Upper lobe of left lung (tissue), 6 donors: Measurements from ENCODE around the gene C2orf81. TPM values are rescaled to one million over a fixed set of nuclear protein-coding genes. Genes with fewer than 3 reads are reported as not detected.
"Not testable (repeated sequence)": the region's sequence is repeated elsewhere in the genome, so short reads cannot be mapped to it uniquely, and the experiment has no call there.

ENCODE experiments used
- ATAC-seq, 2 donors: fragments of 200-7000 bp; cut with Tn5 transposase; one replicate each; pipeline ENCODE4 v1.9.1; 2022; ENCODE audit warnings: mild to moderate bottlenecking in 2 of 2, moderate library complexity in 2 of 2; ENCODE audit not compliant: low FRiP score in 2 of 2
- DNase-seq, 2 donors: peaks; one replicate each; pipeline ENCODE4 v3.0.0-alpha.2; 2019 to 2020
- H3K27ac ChIP-seq, 4 donors: fragments of 200-600 bp; sonication (generic); one replicate each; pipeline ENCODE4 v1.5.1; 2016 to 2019
- H3K27me3 ChIP-seq, 4 donors: fragments of 200-600 bp; sonication (generic); one replicate each; pipeline ENCODE4 v1.5.1; 2017 to 2019
- H3K36me3 ChIP-seq, 4 donors: fragments of 200-600 bp; sonication (generic); one replicate each; pipeline ENCODE4 v1.5.1; 2016 to 2019
- H3K4me1 ChIP-seq, 4 donors: fragments of 200-600 bp; sonication (generic); one replicate each; pipeline ENCODE4 v1.5.1; 2018 to 2019
- H3K4me3 ChIP-seq, 4 donors: fragments of 200-600 bp; sonication (generic); one replicate each; pipeline ENCODE4 v1.5.1; 2017 to 2019; ENCODE audit warnings: mild to moderate bottlenecking in 2 of 4, moderate library complexity in 1 of 4
- H3K9me3 ChIP-seq, 4 donors: fragments of 200-600 bp; sonication (generic); one replicate each; pipeline ENCODE4 v1.5.1; 2018 to 2019
- EP300 ChIP-seq, 4 donors: sonication (generic); formaldehyde crosslinking; IDR thresholded peaks; one replicate each; pipeline ENCODE4 v1.5.1; 2017; ENCODE audit warnings: antibody characterized with exemption in 4 of 4, control low read depth in 2 of 4
- POLR2A ChIP-seq, 4 donors: fragments of 450-650 bp; IDR thresholded peaks; one replicate each; pipeline ENCODE4 v1.5.1; 2016 to 2017; ENCODE audit warnings: antibody characterized with exemption in 4 of 4, mild to moderate bottlenecking in 2 of 4
- POLR2AphosphoS5 ChIP-seq, 2 donors: sonication (generic); formaldehyde crosslinking; IDR thresholded peaks; one replicate each; pipeline ENCODE4 v1.5.1; 2017; ENCODE audit warnings: antibody characterized with exemption in 2 of 2
- WGBS, 2 donors: methylation state at CpG; one replicate each; pipeline ENCODE4 v1.1.5; 2017 to 2018; 5-methylcytosine and 5-hydroxymethylcytosine counted together
- total RNA-seq, 6 donors: library from RNA; depleted of rRNA in 4 of 6; stranded (reverse); fragments of >200 nt in 4 of 6; gene quantifications; one replicate each; pipeline versions ENCODE4 v1.1.0 to v1.2.1, GENCODE V29; 2016 to 2021
- TF ChIP-seq, protein P1 (sequence below), 6 experiments: fragments of 450-650 bp in 4 of 6; fragments of 200-600 bp in 2 of 6; sonication (generic) in 2 of 6; IDR thresholded peaks; one replicate each; pipeline ENCODE4 v1.5.1; 2016 to 2019; ENCODE audit warnings: antibody characterized with exemption in 6 of 6
- donor health status: DM: no; HTN: no; CAD: no; lungs with moderate emphysema.
- donor health status: DM: no; HTN: yes; CAD: no; lungs with severe emphysema.

C2orf81 gene
- total RNA-seq, 6 donors from 2014 or later: 2.6 to 12.3 (median 5.7) TPM

GRCh38 chr2:74426181-74426758, 4.9 kb upstream of the C2orf81 start:
- Histone ChIP-seq H3K9me3 (no peaks in the 10 kb centered on the region), H3K36me3 (peaks cover 3 to 63% (median 37%) of the 10 kb centered on the region in 4 donors), H3K4me3 (no peak overlapping the region), H3K4me1 (peaks cover 3 to 11% (median 8%) of the 10 kb centered on the region in 4 donors), H3K27ac (no peak overlapping the region), H3K27me3 (no peaks in the 10 kb centered on the region)
- WGBS, 2 donors: 89 to 94% methylated on average over 8 to 14 of the region's 14 CpGs
- TF ChIP-seq, protein P1, sequence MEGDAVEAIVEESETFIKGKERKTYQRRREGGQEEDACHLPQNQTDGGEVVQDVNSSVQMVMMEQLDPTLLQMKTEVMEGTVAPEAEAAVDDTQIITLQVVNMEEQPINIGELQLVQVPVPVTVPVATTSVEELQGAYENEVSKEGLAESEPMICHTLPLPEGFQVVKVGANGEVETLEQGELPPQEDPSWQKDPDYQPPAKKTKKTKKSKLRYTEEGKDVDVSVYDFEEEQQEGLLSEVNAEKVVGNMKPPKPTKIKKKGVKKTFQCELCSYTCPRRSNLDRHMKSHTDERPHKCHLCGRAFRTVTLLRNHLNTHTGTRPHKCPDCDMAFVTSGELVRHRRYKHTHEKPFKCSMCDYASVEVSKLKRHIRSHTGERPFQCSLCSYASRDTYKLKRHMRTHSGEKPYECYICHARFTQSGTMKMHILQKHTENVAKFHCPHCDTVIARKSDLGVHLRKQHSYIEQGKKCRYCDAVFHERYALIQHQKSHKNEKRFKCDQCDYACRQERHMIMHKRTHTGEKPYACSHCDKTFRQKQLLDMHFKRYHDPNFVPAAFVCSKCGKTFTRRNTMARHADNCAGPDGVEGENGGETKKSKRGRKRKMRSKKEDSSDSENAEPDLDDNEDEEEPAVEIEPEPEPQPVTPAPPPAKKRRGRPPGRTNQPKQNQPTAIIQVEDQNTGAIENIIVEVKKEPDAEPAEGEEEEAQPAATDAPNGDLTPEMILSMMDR (IDR thresholded peaks at IDR 0.05): no peak
- TF ChIP-seq POLR2AphosphoS5 (IDR thresholded peaks at IDR 0.05) (no peak), EP300 (IDR thresholded peaks at IDR 0.05) (no peak), POLR2A (IDR thresholded peaks at IDR 0.05) (no peak)
- DNase-seq (peak in 1 of 2 donors; percentile 42), ATAC-seq (no peak)

DNA sequence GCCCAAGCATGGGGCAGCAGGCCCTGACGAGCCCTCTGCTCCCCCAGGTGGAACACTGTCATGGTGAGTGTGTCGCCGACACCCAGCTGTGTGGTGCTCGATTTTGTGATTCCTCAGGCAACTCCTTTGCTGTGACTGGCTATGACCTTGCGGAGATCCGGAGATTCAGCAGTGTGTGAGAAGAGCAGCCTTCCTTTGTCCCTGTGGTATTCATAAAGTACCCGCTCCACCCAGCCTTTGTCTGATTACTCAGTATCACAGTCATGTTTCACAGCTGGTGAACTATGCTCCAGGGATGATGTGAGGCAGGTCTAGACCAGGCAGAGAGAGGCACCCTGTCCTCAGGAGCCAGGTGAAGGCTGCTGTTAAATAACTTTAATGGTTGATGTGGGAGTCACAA, 4.1 kb upstream of the C2orf81 start:
- TF ChIP-seq POLR2AphosphoS5 (IDR thresholded peaks at IDR 0.05) (no peak), POLR2A (IDR thresholded peaks at IDR 0.05) (no peak)
- no peak for DNase-seq
- H3K4me3 ChIP-seq: no peak overlapping the region
- H3K9me3 ChIP-seq: no peaks in the 10 kb centered on the region
- H3K4me1 ChIP-seq: peaks cover 6 to 15% (median 12%) of the 10 kb centered on the region in 4 donors
- ATAC-seq: no peak
- WGBS, 2 donors: 88 to 89% methylated on average over 5 to 7 of the region's 7 CpGs
- H3K27me3 ChIP-seq: no peaks in the 10 kb centered on the region
- peaks cover 3 to 56% (median 31%) of the 10 kb centered on the region in 4 donors for H3K36me3 ChIP-seq
- no peak overlapping the region for H3K27ac ChIP-seq

GRCh38 chr2:74424995-74425406, 3.6 kb upstream of the C2orf81 start:
- DNase-seq (no peak), ATAC-seq (no peak)
- WGBS, 2 donors: 71 to 85% methylated on average over 1 to 5 of the region's 5 CpGs
- Histone ChIP-seq H3K27me3 (no peaks in the 10 kb centered on the region), H3K4me3 (no peak overlapping the region), H3K9me3 (no peaks in the 10 kb centered on the region), H3K27ac (no peak overlapping the region), H3K36me3 (peaks cover 3 to 50% (median 27%) of the 10 kb centered on the region in 4 donors), H3K4me1 (peaks cover 6 to 15% (median 12%) of the 10 kb centered on the region in 4 donors)
- no peak for TF ChIP-seq POLR2AphosphoS5 (IDR thresholded peaks at IDR 0.05)

DNA sequence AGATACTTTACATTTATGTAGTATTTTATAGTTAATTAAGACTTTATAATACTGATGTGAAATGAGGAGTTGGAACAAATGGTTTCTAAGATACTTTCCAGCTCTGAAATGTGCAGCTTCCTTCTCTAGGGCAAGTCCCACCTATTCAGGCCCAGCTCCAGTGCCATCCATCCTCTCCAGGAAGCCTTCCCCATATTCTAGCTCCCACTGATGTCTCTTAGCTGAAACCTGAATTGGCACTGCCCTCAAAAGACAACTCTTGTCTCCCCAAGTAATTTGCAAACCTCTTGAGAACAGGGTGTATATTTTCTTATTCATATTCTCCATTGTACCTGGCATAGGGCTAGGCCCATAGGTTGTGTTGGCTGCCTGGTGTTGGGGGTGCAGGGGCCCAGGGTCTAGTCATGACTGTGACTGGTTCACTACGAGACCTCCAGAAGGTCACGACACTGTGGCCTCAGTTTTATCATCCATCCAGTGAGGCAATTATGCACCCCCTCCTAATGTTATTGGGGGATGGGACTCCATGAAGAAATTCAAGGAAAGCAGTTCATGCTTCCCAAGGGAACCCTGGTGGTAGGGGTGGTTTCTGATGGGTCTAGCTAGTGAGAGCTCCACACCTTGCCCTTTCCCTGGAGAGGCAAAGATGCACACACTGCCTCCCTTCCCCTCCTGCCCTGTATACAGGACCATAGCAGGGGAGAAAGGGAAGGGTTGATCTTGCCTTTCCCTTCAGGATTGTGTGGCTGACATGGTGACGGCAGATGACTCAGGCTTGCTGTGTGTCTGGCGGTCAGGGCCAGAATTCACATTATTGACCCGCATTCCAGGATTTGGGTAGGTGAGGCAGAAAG, 2.9 kb upstream of the C2orf81 start:
- TF ChIP-seq, protein P1 (IDR thresholded peaks at IDR 0.05): no peak
- no peak for TF ChIP-seq POLR2A (IDR thresholded peaks at IDR 0.05)
- TF ChIP-seq POLR2AphosphoS5 (IDR thresholded peaks at IDR 0.05): no peak
- TF ChIP-seq EP300 (IDR thresholded peaks at IDR 0.05): no peak
- Histone ChIP-seq H3K27ac (no peak overlapping the region), H3K27me3 (no peaks in the 10 kb centered on the region), H3K4me3 (no peak overlapping the region), H3K4me1 (peaks cover 6 to 15% (median 12%) of the 10 kb centered on the region in 4 donors), H3K9me3 (no peaks in the 10 kb centered on the region), H3K36me3 (peaks cover under 1 to 44% (median 21%) of the 10 kb centered on the region in 4 donors)
- 88 to 92% methylated on average over 4 to 5 of the region's 5 CpGs for WGBS, 2 donors
- no peak for DNase-seq
- ATAC-seq: no peak

DNA sequence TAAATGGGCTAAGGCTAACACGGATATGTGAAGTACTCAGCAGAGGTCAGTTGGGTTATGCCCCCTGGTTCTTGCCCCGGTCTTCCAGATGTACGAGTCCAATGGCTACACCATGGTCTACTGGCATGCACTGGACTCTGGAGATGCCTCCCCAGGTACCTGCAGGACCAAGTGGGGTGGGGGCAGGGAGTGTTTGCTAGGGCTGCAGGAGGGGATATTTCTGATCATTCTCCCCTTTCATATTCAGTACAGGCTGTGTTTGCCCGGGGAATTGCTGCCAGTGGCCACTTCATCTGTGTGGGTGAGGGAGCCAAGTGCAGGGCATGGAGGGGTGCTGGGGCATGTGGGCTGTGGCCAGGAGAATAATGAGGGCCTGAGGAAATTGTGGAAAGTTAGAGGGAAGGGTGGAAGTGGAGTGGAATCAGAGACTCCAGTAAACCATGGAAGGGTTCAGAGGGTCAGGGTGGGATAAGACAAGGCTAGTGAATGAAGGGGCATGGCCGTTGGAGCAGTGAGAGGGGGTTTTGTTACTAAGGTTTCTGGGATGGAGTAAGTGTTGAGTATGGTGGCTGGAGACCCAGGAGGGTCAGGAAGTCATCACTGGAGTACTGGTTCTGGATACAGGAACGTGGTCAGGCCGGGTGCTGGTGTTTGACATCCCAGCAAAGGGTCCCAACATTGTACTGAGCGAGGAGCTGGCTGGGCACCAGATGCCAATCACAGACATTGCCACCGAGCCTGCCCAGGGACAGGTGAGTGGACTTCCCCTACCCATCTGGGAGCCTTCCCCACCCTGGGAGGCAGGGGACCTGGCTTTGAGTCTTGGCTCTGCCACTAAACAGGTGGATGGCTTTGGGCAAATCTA, 2.0 kb upstream of the C2orf81 start:
- Histone ChIP-seq H3K4me1 (peaks cover 6 to 15% (median 12%) of the 10 kb centered on the region in 4 donors), H3K27me3 (no peaks in the 10 kb centered on the region), H3K4me3 (no peak overlapping the region), H3K27ac (no peak overlapping the region), H3K36me3 (peaks cover 0 to 35% (median 15%) of the 10 kb centered on the region in 4 donors), H3K9me3 (no peaks in the 10 kb centered on the region)
- WGBS, 2 donors: 81 to 84% methylated on average over 7 to 9 of the region's 9 CpGs
- no peak for ATAC-seq
- TF ChIP-seq EP300 (IDR thresholded peaks at IDR 0.05) (no peak), POLR2A (IDR thresholded peaks at IDR 0.05) (no peak), POLR2AphosphoS5 (IDR thresholded peaks at IDR 0.05) (no peak)
- TF ChIP-seq, protein P1 (IDR thresholded peaks at IDR 0.05): no peak
- DNase-seq: no peak

DNA sequence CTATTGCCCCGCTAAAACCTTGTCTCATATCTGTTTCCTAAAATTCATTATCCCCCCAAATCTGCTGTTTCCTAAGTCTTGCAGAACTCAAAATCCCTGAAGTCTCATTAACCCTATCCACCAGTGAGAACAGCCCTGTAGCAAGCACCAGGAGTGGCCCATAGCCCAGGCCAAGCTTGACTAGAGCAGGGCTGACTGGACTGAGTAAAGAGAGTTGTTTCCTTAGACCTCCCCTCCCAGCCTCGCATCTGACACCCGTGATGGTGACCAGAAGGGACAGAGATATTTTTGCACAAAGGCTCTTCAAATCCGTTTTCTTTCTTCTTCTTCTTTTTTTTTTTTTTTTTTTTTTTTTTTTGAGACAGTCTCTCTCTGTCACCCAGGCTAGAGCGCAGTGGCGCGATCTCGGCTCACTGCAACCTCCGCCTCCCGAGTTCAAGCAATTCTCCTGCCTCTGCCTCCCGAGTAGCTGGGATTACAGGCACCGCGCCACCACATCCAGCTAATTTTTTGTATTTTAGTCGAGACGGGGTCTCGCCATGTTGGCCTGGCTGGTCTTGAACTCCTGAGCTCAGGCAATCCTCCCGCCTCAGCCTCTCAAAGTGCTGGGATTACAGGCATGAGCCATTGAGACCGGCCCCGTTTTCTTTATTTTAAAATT, 846 bp downstream of the C2orf81 start:
- Histone ChIP-seq H3K4me3 (peak overlapping the region in 3 of 4 donors; percentile 67 to 89 (median 79)), H3K27ac (peak overlapping the region in 2 of 4 donors; percentile 43 to 62), H3K4me1 (peaks cover 6 to 18% (median 16%) of the 10 kb centered on the region in 4 donors)
- DNase-seq, H3K27me3 ChIP-seq, ATAC-seq, H3K9me3 ChIP-seq, H3K36me3 ChIP-seq: not testable (repeated sequence)
- WGBS, 2 donors: 73 to 76% methylated on average over 19 of the region's 19 CpGs
